ENCODE data around the gene OCEL1. TPM values are rescaled to one million over a fixed set of nuclear protein-coding genes. Genes with fewer than 3 reads are reported as not detected.

OCEL1 gene
- polyA plus RNA-seq, 1 donor from 2014 or later = 1.9 TPM

DNA sequence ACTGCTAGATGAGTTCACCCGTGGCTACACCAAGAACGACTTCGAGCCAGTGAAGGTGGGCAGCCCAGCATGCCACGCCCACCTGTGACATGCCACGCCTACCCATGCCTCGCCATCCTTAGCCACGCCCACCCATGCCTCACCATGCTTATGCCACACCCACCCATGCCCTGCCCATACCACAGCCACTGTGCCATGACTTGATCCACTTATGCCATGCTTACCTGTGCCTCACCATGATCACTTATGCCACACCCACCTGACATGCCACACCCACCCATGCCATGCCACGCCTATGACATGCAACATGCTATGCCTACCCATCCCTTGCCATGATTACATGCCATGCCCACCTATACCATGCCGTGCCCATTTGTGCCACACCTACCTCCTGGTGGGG lies 23.8 kb upstream of the OCEL1 start:
- no peaks in the 10 kb centered on the region for H3K36me3 ChIP-seq (ENCODE audit: insufficient read depth, low read length)
- H3K27me3 ChIP-seq (ENCODE audit: insufficient read depth, low read depth, low read length) = no peaks in the 10 kb centered on the region
- H3K4me3 ChIP-seq (ENCODE audit: low read length) = no peak overlapping the region
- H3K9ac ChIP-seq (ENCODE audit: low read length) = no peak overlapping the region
- H2AFZ ChIP-seq (ENCODE audit: low read depth, low read length) = no peak overlapping the region
- no peak overlapping the region for H3K27ac ChIP-seq (ENCODE audit: low read length)
- no peaks in the 10 kb centered on the region for H3K9me3 ChIP-seq (ENCODE audit: low read length)
- no peak for TF ChIP-seq EZH2 (IDR thresholded peaks at IDR 0.05; ENCODE audit: borderline replicate concordance, insufficient read depth, low read length, poor library complexity, severe bottlenecking)
- TF ChIP-seq TAF1 (IDR thresholded peaks at IDR 0.05; ENCODE audit: low read depth) = no peak
- TF ChIP-seq EP300 (conservative IDR thresholded peaks at IDR 0.05; ENCODE audit: poor library complexity, severe bottlenecking) = no peak
- TF ChIP-seq RAD21 (conservative IDR thresholded peaks at IDR 0.05) = no peak
- TF ChIP-seq POLR2AphosphoS5 (IDR thresholded peaks at IDR 0.05) = no peak
- no peak for TF ChIP-seq SMC3 (conservative IDR thresholded peaks at IDR 0.05; ENCODE audit: poor library complexity)
- TF ChIP-seq, protein P1, sequence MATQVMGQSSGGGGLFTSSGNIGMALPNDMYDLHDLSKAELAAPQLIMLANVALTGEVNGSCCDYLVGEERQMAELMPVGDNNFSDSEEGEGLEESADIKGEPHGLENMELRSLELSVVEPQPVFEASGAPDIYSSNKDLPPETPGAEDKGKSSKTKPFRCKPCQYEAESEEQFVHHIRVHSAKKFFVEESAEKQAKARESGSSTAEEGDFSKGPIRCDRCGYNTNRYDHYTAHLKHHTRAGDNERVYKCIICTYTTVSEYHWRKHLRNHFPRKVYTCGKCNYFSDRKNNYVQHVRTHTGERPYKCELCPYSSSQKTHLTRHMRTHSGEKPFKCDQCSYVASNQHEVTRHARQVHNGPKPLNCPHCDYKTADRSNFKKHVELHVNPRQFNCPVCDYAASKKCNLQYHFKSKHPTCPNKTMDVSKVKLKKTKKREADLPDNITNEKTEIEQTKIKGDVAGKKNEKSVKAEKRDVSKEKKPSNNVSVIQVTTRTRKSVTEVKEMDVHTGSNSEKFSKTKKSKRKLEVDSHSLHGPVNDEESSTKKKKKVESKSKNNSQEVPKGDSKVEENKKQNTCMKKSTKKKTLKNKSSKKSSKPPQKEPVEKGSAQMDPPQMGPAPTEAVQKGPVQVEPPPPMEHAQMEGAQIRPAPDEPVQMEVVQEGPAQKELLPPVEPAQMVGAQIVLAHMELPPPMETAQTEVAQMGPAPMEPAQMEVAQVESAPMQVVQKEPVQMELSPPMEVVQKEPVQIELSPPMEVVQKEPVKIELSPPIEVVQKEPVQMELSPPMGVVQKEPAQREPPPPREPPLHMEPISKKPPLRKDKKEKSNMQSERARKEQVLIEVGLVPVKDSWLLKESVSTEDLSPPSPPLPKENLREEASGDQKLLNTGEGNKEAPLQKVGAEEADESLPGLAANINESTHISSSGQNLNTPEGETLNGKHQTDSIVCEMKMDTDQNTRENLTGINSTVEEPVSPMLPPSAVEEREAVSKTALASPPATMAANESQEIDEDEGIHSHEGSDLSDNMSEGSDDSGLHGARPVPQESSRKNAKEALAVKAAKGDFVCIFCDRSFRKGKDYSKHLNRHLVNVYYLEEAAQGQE (IDR thresholded peaks at IDR 0.05; ENCODE audit: borderline replicate concordance) = no peak
- no peak for TF ChIP-seq MXI1 (conservative IDR thresholded peaks at IDR 0.05; ENCODE audit: poor library complexity, severe bottlenecking)
- TF ChIP-seq, protein P2, sequence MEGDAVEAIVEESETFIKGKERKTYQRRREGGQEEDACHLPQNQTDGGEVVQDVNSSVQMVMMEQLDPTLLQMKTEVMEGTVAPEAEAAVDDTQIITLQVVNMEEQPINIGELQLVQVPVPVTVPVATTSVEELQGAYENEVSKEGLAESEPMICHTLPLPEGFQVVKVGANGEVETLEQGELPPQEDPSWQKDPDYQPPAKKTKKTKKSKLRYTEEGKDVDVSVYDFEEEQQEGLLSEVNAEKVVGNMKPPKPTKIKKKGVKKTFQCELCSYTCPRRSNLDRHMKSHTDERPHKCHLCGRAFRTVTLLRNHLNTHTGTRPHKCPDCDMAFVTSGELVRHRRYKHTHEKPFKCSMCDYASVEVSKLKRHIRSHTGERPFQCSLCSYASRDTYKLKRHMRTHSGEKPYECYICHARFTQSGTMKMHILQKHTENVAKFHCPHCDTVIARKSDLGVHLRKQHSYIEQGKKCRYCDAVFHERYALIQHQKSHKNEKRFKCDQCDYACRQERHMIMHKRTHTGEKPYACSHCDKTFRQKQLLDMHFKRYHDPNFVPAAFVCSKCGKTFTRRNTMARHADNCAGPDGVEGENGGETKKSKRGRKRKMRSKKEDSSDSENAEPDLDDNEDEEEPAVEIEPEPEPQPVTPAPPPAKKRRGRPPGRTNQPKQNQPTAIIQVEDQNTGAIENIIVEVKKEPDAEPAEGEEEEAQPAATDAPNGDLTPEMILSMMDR (IDR thresholded peaks at IDR 0.05; ENCODE audit: poor library complexity, severe bottlenecking) = no peak
- H3K4me2 ChIP-seq (ENCODE audit: low read length) = no peak overlapping the region
- H3F3A ChIP-seq (ENCODE audit: insufficient read depth, low read length, poor library complexity, severe bottlenecking) = no peaks in the 10 kb centered on the region
- no peaks in the 10 kb centered on the region for H4K20me1 ChIP-seq (ENCODE audit: insufficient read depth)
- no peaks in the 10 kb centered on the region for H3K9me2 ChIP-seq (ENCODE audit: insufficient read depth, low read length)
- H3K79me2 ChIP-seq (replicated peaks; ENCODE audit: insufficient read depth, low read length) = no peaks in the 10 kb centered on the region

DNA sequence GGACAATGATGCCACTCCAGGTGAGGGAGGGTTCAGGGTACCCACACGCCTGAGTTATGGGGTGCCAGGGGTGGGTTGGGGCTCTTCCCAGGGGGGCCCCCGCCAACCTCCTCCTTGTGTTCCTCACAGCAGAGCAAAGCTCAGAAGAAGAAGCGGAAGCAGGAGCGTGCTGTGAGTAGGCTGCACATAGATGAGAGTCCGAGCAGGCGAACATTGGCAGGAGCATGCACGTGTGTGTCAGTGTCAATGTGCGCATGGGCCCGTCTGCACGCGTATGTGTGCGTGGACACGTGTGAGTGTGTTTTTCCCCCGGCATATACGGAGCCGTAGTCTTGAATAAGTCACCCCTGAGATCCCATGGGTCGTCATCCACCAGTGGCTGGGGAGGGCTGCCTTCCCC lies 23.3 kb upstream of the OCEL1 start:
- H3K9me3 ChIP-seq (ENCODE audit: low read length) = no peaks in the 10 kb centered on the region
- no peak for TF ChIP-seq RAD21 (conservative IDR thresholded peaks at IDR 0.05)
- no peak for TF ChIP-seq EZH2 (IDR thresholded peaks at IDR 0.05; ENCODE audit: borderline replicate concordance, insufficient read depth, low read length, poor library complexity, severe bottlenecking)
- TF ChIP-seq, protein P2 (IDR thresholded peaks at IDR 0.05; ENCODE audit: poor library complexity, severe bottlenecking) = no peak
- no peak for TF ChIP-seq MXI1 (conservative IDR thresholded peaks at IDR 0.05; ENCODE audit: poor library complexity, severe bottlenecking)
- no peak for TF ChIP-seq SMC3 (conservative IDR thresholded peaks at IDR 0.05; ENCODE audit: poor library complexity)
- no peak for TF ChIP-seq TAF1 (IDR thresholded peaks at IDR 0.05; ENCODE audit: low read depth)
- no peak for TF ChIP-seq POLR2AphosphoS5 (IDR thresholded peaks at IDR 0.05)
- no peak for TF ChIP-seq EP300 (conservative IDR thresholded peaks at IDR 0.05; ENCODE audit: poor library complexity, severe bottlenecking)
- TF ChIP-seq, protein P1 (IDR thresholded peaks at IDR 0.05; ENCODE audit: borderline replicate concordance) = no peak
- H3K36me3 ChIP-seq (ENCODE audit: insufficient read depth, low read length) = no peaks in the 10 kb centered on the region
- no peaks in the 10 kb centered on the region for H3F3A ChIP-seq (ENCODE audit: insufficient read depth, low read length, poor library complexity, severe bottlenecking)
- no peak overlapping the region for H3K4me3 ChIP-seq (ENCODE audit: low read length)
- no peak overlapping the region for H2AFZ ChIP-seq (ENCODE audit: low read depth, low read length)
- H3K4me2 ChIP-seq (ENCODE audit: low read length) = no peak overlapping the region
- H3K9ac ChIP-seq (ENCODE audit: low read length) = no peak overlapping the region
- no peaks in the 10 kb centered on the region for H4K20me1 ChIP-seq (ENCODE audit: insufficient read depth)
- no peaks in the 10 kb centered on the region for H3K9me2 ChIP-seq (ENCODE audit: insufficient read depth, low read length)
- no peaks in the 10 kb centered on the region for H3K79me2 ChIP-seq (replicated peaks; ENCODE audit: insufficient read depth, low read length)
- no peak overlapping the region for H3K27ac ChIP-seq (ENCODE audit: low read length)
- no peaks in the 10 kb centered on the region for H3K27me3 ChIP-seq (ENCODE audit: insufficient read depth, low read depth, low read length)
